Astrocyte (in vitro differentiated cells and primary cell): ENCODE results near the gene FCHO2. TPM values are rescaled to one million over a fixed set of nuclear protein-coding genes. Genes with fewer than 3 reads are reported as not detected.

Experiments used
- DNase-seq: peaks from one replicate; pipeline ENCODE4 v3.0.0-alpha.2; 2010; ENCODE audit warnings: low read depth
- FAIRE-seq: peaks from 2 replicates; lab custom pipeline; 2011; peaks lifted over from hg19 to GRCh38; lab: Jason Lieb, UNC
- H2AFZ ChIP-seq: 2 replicates; pipeline ENCODE4 v1.6.0; 2012; ENCODE audit warnings: low read depth, low read length, inconsistent platforms
- H3K27ac ChIP-seq: 2 replicates; pipeline ENCODE4 v1.5.1; 2011; ENCODE audit warnings: low read depth, low read length, inconsistent platforms
- H3K27me3 ChIP-seq: 2 replicates; pipeline ENCODE4 v1.6.0; 2011; ENCODE audit warnings: low read length, inconsistent platforms; ENCODE audit not compliant: insufficient read depth
- H3K36me3 ChIP-seq: 2 replicates; pipeline ENCODE4 v1.5.1; 2011; ENCODE audit warnings: low read length, inconsistent platforms; ENCODE audit not compliant: insufficient read depth
- H3K4me1 ChIP-seq: 2 replicates; pipeline ENCODE4 v1.5.1; 2011; ENCODE audit warnings: low read length, inconsistent platforms; ENCODE audit not compliant: insufficient read depth
- H3K4me2 ChIP-seq: 2 replicates; pipeline ENCODE4 v1.6.0; 2012; ENCODE audit warnings: low read length, inconsistent platforms
- H3K4me3 ChIP-seq: 2 replicates; pipeline ENCODE4 v1.5.1; 2011; ENCODE audit warnings: low read depth, mild to moderate bottlenecking, low read length, inconsistent platforms; ENCODE audit not compliant: insufficient read depth
- H3K79me2 ChIP-seq: 2 replicates; pipeline ENCODE4 v1.6.0; 2012; ENCODE audit warnings: mild to moderate bottlenecking, low read length, inconsistent platforms; ENCODE audit not compliant: insufficient read depth
- H3K9ac ChIP-seq: 2 replicates; pipeline ENCODE4 v1.6.0; 2012; ENCODE audit warnings: mild to moderate bottlenecking, low read length, inconsistent platforms
- H3K9me3 ChIP-seq: 2 replicates; pipeline ENCODE4 v1.5.1; 2012; ENCODE audit warnings: low read depth, mild to moderate bottlenecking, low read length, inconsistent platforms; ENCODE audit not compliant: insufficient read depth
- H4K20me1 ChIP-seq: 2 replicates; pipeline ENCODE4 v1.6.0; 2012; ENCODE audit warnings: low read length, inconsistent platforms; ENCODE audit not compliant: insufficient read depth
- H3K27ac Mint-ChIP-seq: one replicate; pipeline ENCODE4 v1.8.0; 2021; ENCODE audit warnings: mild to moderate bottlenecking, mixed read lengths; ENCODE audit not compliant: unreplicated experiment
- H3K27me3 Mint-ChIP-seq: one replicate; pipeline ENCODE4 v1.8.0; 2021; ENCODE audit warnings: low read depth, mixed read lengths; ENCODE audit not compliant: unreplicated experiment
- H3K36me3 Mint-ChIP-seq: one replicate; pipeline ENCODE4 v1.8.0; 2021; ENCODE audit warnings: low read depth, mixed read lengths; ENCODE audit not compliant: unreplicated experiment
- H3K4me1 Mint-ChIP-seq: one replicate; pipeline ENCODE4 v1.8.0; 2021; ENCODE audit warnings: low read depth, mixed read lengths; ENCODE audit not compliant: unreplicated experiment
- H3K4me3 Mint-ChIP-seq: one replicate; pipeline ENCODE4 v1.8.0; 2021; ENCODE audit warnings: mild to moderate bottlenecking, moderate library complexity, mixed read lengths; ENCODE audit not compliant: unreplicated experiment
- H3K9me3 Mint-ChIP-seq: one replicate; pipeline ENCODE4 v1.8.0; 2021; ENCODE audit warnings: mild to moderate bottlenecking, mixed read lengths; ENCODE audit not compliant: unreplicated experiment
- EZH2 ChIP-seq: IDR thresholded peaks from 2 replicates; pipeline ENCODE4 v1.6.1; 2012; ENCODE audit warnings: mild to moderate bottlenecking, low read length, inconsistent platforms; ENCODE audit not compliant: insufficient read depth
- total RNA-seq: library from RNA; stranded (reverse); gene quantifications from 2 replicates; pipeline ENCODE4 v1.2.1, GENCODE V29; 2021
- TF ChIP-seq, protein P1 (sequence below): IDR thresholded peaks from 2 replicates; pipeline ENCODE4 v1.5.1; 2011; ENCODE audit warnings: low read depth, mild to moderate bottlenecking, inconsistent platforms, low read length, moderate library complexity; ENCODE audit not compliant: insufficient read depth

FCHO2 gene
- total RNA-seq, 1 donor from 2014 or later: 20.7 TPM

GRCh38 chr5:73137563-73138530 is 182.0 kb downstream of the FCHO2 start:
- Mint-ChIP-seq H3K36me3 (no peaks in the 10 kb centered on the region), H3K4me1 (peaks cover 7% of the 10 kb centered on the region), H3K27me3 (peaks cover 10% of the 10 kb centered on the region), H3K4me3 (no peak overlapping the region), H3K27ac (no peak overlapping the region), H3K9me3 (no peaks in the 10 kb centered on the region)
- H3K9ac ChIP-seq: no peak overlapping the region
- H3K4me1 ChIP-seq: peaks cover 12% of the 10 kb centered on the region
- no peaks in the 10 kb centered on the region for H3K27me3 ChIP-seq
- H3K4me2 ChIP-seq: no peak overlapping the region
- no peaks in the 10 kb centered on the region for H3K79me2 ChIP-seq
- no peaks in the 10 kb centered on the region for H3K9me3 ChIP-seq
- no peaks in the 10 kb centered on the region for H3K36me3 ChIP-seq
- no peak overlapping the region for H3K27ac ChIP-seq
- H3K4me3 ChIP-seq: no peak overlapping the region
- H4K20me1 ChIP-seq: no peaks in the 10 kb centered on the region
- no peak for TF ChIP-seq EZH2
- TF ChIP-seq, protein P1, sequence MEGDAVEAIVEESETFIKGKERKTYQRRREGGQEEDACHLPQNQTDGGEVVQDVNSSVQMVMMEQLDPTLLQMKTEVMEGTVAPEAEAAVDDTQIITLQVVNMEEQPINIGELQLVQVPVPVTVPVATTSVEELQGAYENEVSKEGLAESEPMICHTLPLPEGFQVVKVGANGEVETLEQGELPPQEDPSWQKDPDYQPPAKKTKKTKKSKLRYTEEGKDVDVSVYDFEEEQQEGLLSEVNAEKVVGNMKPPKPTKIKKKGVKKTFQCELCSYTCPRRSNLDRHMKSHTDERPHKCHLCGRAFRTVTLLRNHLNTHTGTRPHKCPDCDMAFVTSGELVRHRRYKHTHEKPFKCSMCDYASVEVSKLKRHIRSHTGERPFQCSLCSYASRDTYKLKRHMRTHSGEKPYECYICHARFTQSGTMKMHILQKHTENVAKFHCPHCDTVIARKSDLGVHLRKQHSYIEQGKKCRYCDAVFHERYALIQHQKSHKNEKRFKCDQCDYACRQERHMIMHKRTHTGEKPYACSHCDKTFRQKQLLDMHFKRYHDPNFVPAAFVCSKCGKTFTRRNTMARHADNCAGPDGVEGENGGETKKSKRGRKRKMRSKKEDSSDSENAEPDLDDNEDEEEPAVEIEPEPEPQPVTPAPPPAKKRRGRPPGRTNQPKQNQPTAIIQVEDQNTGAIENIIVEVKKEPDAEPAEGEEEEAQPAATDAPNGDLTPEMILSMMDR: no peak
- DNase-seq: no peak
- FAIRE-seq: no peak
- no peak overlapping the region for H2AFZ ChIP-seq

- DNase-seq (no peak), FAIRE-seq (no peak)
- Histone ChIP-seq H3K4me1 (peaks cover 12% of the 10 kb centered on the region), H3K27me3 (no peaks in the 10 kb centered on the region), H3K9me3 (no peaks in the 10 kb centered on the region), H2AFZ (no peak overlapping the region), H3K4me3 (no peak overlapping the region), H3K4me2 (no peak overlapping the region), H3K27ac (no peak overlapping the region), H3K9ac (no peak overlapping the region), H3K36me3 (no peaks in the 10 kb centered on the region), H4K20me1 (no peaks in the 10 kb centered on the region), H3K79me2 (no peaks in the 10 kb centered on the region)
- Mint-ChIP-seq H3K27me3 (peaks cover 11% of the 10 kb centered on the region), H3K4me3 (no peak overlapping the region), H3K36me3 (no peaks in the 10 kb centered on the region), H3K4me1 (peaks cover 7% of the 10 kb centered on the region), H3K27ac (no peak overlapping the region), H3K9me3 (no peaks in the 10 kb centered on the region)
- TF ChIP-seq EZH2: no peak
- TF ChIP-seq, protein P1: no peak
Observed at GRCh38 chr5:73139485-73139884, 183.6 kb downstream of the FCHO2 start.

Other genes with a start within 250 kb of the FCHO2 start
- 172 and 184 TPM in 2 replicates for gene TNPO1, start 139.4 kb upstream of the FCHO2 start, total RNA-seq
- 0.38 and 0.45 TPM in 2 replicates for gene TMEM171, start 164.5 kb downstream of the FCHO2 start, total RNA-seq
- not detected in 2 replicates for gene TMEM174, start 217.2 kb downstream of the FCHO2 start, total RNA-seq